HepG2 (cell line): Measurements from ENCODE around the gene HIGD1C. TPM values are rescaled to one million over a fixed set of nuclear protein-coding genes. Genes with fewer than 3 reads are reported as not detected.
A peak's percentile ranks its signal among the peaks of the same experiment; 100 is the strongest.

Experiments
- ATAC-seq: fragments of 200-7000 bp; cut with Tn5 transposase; 3 replicates; pipeline ENCODE4 v1.9.1; 2020; ENCODE audit warnings: mild to moderate bottlenecking, moderate library complexity
- BruUV-seq: library from RNA; stranded (reverse); fragments of 400-500 nt; replicated peaks from 2 replicates; lab custom pipeline; 2021; lab: Mats Ljungman, UMichigan
- CTCF ChIA-PET: fragments of 300-600 bp; formaldehyde crosslinking; extraction: SDS; loops from one replicate; lab custom pipeline; 2021; ENCODE audit warnings: low total read pairs, inconsistent platforms, low intra/inter-chr PET ratio; lab: Yijun Ruan, JAX
- POLR2A ChIA-PET: fragments of 350-600 bp; sonication (Branson Sonifier 250); formaldehyde crosslinking; loops from one replicate; lab custom pipeline; 2020; ENCODE audit warnings: antibody characterized with exemption, inconsistent platforms; lab: Yijun Ruan, JAX
- DNase-seq: peaks from one replicate; pipeline ENCODE4 v3.0.0-alpha.2; 2015; ENCODE audit warnings: low spot score
- FAIRE-seq: peaks from 3 replicates; lab custom pipeline; 2011; peaks lifted over from hg19 to GRCh38; lab: Jason Lieb, UNC
- H2AFZ ChIP-seq: one replicate; pipeline ENCODE4 v1.6.1; 2011; ENCODE audit warnings: low read length, inconsistent platforms
- H3K27ac ChIP-seq: fragments of 300-600 bp; 3 replicates; pipeline ENCODE4 v1.8.0; 2011; ENCODE audit warnings: mixed run types, mild to moderate bottlenecking, mixed read lengths, low read length, inconsistent platforms; ENCODE audit not compliant: insufficient read depth; ENCODE audit errors: extremely low read length
- H3K27me3 ChIP-seq, 2 experiments: fragments of 200-600 bp in 1 of 2; 2 replicates in 1 of 2; 3 replicates in 1 of 2; pipeline versions ENCODE4 v1.6.0 to v1.8.0; 2011; ENCODE audit warnings: low read length in 2 of 2, mild to moderate bottlenecking in 2 of 2, moderate library complexity in 2 of 2, inconsistent platforms in 1 of 2; ENCODE audit not compliant: insufficient read depth in 2 of 2, control insufficient read depth in 1 of 2
- H3K36me3 ChIP-seq, 2 experiments: fragments of 200-600 bp in 1 of 2; replicated peaks in 1 of 2; 2 replicates in 1 of 2; 3 replicates in 1 of 2; pipeline versions ENCODE4 v1.5.1 to v1.8.0; 2011; ENCODE audit warnings: low read length in 2 of 2, inconsistent platforms in 1 of 2; ENCODE audit not compliant: insufficient read depth in 2 of 2, control insufficient read depth in 1 of 2
- H3K4me1 ChIP-seq: 2 replicates; pipeline ENCODE4 v1.5.1; 2012; ENCODE audit warnings: low read length, inconsistent platforms; ENCODE audit not compliant: insufficient read depth
- H3K4me2 ChIP-seq: 2 replicates; pipeline ENCODE4 v1.6.0; 2011; ENCODE audit warnings: low read depth, low read length, inconsistent platforms
- H3K4me3 ChIP-seq, 3 experiments: fragments of 200-600 bp in 1 of 3; sonication (generic), shearing (Covaris generic) in 1 of 3; replicated peaks in 1 of 3; 2 replicates each; pipeline ENCODE4 v1.5.1; 2011 to 2016; ENCODE audit warnings: low read length in 3 of 3, inconsistent platforms in 2 of 3, low read depth in 2 of 3, mild to moderate bottlenecking in 2 of 3, control low read depth in 1 of 3, mixed read lengths in 1 of 3; ENCODE audit not compliant: insufficient read depth in 1 of 3
- H3K79me2 ChIP-seq: one replicate; pipeline ENCODE4 v1.6.1; 2011; ENCODE audit warnings: low read length, inconsistent platforms; ENCODE audit not compliant: insufficient read depth
- H3K9ac ChIP-seq: 2 replicates; pipeline ENCODE4 v1.6.0; 2011; ENCODE audit warnings: mild to moderate bottlenecking, low read depth, low read length, inconsistent platforms; ENCODE audit not compliant: insufficient read depth
- H3K9me3 ChIP-seq: 2 replicates; pipeline ENCODE4 v1.5.1; 2012; ENCODE audit warnings: mild to moderate bottlenecking, low read length
- H4K20me1 ChIP-seq: 2 replicates; pipeline ENCODE4 v1.6.0; 2011; ENCODE audit warnings: inconsistent platforms, mild to moderate bottlenecking, low read length, moderate library complexity; ENCODE audit not compliant: insufficient read depth
- FOXO1 ChIP-seq: sonication (generic); formaldehyde crosslinking; IDR thresholded peaks from 2 replicates; pipeline ENCODE4 v1.4.0; 2020; ENCODE audit warnings: missing genetic modification reagents
- IRX3 ChIP-seq: sonication (generic); formaldehyde crosslinking; IDR thresholded peaks from 2 replicates; pipeline ENCODE4 v1.8.1; 2023; ENCODE audit warnings: mild to moderate bottlenecking, low read depth, missing genetic modification reagents, borderline replicate concordance
- ZBTB1 ChIP-seq: sonication (generic); formaldehyde crosslinking; IDR thresholded peaks from 2 replicates; pipeline ENCODE4 v1.4.0; 2020; ENCODE audit warnings: missing genetic modification reagents, borderline replicate concordance
- ZBTB3 ChIP-seq: sonication (generic); formaldehyde crosslinking; IDR thresholded peaks from 2 replicates; pipeline ENCODE4 v1.4.0; 2020; ENCODE audit warnings: low read depth, mild to moderate bottlenecking, moderate library complexity, missing genetic modification reagents, borderline replicate concordance
- ZNF296 ChIP-seq: sonication (generic); formaldehyde crosslinking; conservative IDR thresholded peaks from 2 replicates; pipeline ENCODE4 v1.5.0; 2020; ENCODE audit warnings: mild to moderate bottlenecking, missing genetic modification reagents
- ZNF3 ChIP-seq: IDR thresholded peaks from 2 replicates; pipeline ENCODE4 v1.7.0; 2017; ENCODE audit warnings: inconsistent platforms
- ZNF616 ChIP-seq: sonication (generic); formaldehyde crosslinking; IDR thresholded peaks from 2 replicates; pipeline ENCODE4 v1.5.0; 2020; ENCODE audit warnings: low read depth, mild to moderate bottlenecking, missing genetic modification reagents
- ZNF782 ChIP-seq: sonication (generic); formaldehyde crosslinking; IDR thresholded peaks from 2 replicates; pipeline ENCODE4 v1.4.0; 2020; ENCODE audit warnings: missing genetic modification reagents, mild to moderate bottlenecking, borderline replicate concordance
- WGBS: methylation state at CpG from one replicate; pipeline ENCODE4 v1.1.6; 2017; ENCODE audit warnings: low lambda C conversion rate; 5-methylcytosine and 5-hydroxymethylcytosine counted together
- in situ Hi-C: cut with HindIII; loops from 2 replicates; pipeline ENCODE4 v1.10.0; 2017; ENCODE audit warnings: low pct_unique_long_range_greater_than_20kb; ENCODE audit not compliant: extremely low pct_ligation_motif_present
- intact Hi-C: fragments of 100-400 bp; cut with micrococcal nuclease; formaldehyde crosslinking; loops from one replicate; pipeline ENCODE4 v1.10.0; 2022; ENCODE audit not compliant: unreplicated experiment
- polyA plus RNA-seq, 8 experiments: library from polyadenylated mRNA; depleted of rRNA in 3 of 8; stranded (reverse) in 7 of 8; unstranded in 1 of 8; fragments of >200 nt; fragmentation: Illumina TruSeq in 4 of 8; extraction: Trizol in 4 of 8; gene quantifications; 2 replicates each; pipeline versions ENCODE4 v1.2.1 to v1.2.3, GENCODE V29; 2011 to 2016; ENCODE audit warnings: low read depth in 4 of 8, missing spikeins in 1 of 8, mixed read lengths in 1 of 8; ENCODE audit not compliant: insufficient read depth in 1 of 8
- total RNA-seq, 5 experiments: library from RNA; depleted of rRNA; stranded (reverse); fragments of >200 nt; fragmentation: Illumina TruSeq; extraction: Trizol; gene quantifications; 2 replicates each; pipeline ENCODE4 v1.2.3, GENCODE V29; 2016; ENCODE audit warnings: low read depth in 1 of 5
- TF ChIP-seq, protein P1 (sequence below): sonication (generic); formaldehyde crosslinking; IDR thresholded peaks from 2 replicates; pipeline ENCODE4 v1.4.0; 2020; ENCODE audit warnings: missing genetic modification reagents, mild to moderate bottlenecking, borderline replicate concordance
- TF ChIP-seq, protein P2 (sequence below): fragments of 450-650 bp; IDR thresholded peaks from 2 replicates; pipeline ENCODE4 v1.6.1; 2016

HIGD1C gene
- total and polyA plus RNA-seq, 2 of the 13 experiments (the other 11 are each of a cell fraction or from before 2014, with no cell fraction given): not detected

DNA sequence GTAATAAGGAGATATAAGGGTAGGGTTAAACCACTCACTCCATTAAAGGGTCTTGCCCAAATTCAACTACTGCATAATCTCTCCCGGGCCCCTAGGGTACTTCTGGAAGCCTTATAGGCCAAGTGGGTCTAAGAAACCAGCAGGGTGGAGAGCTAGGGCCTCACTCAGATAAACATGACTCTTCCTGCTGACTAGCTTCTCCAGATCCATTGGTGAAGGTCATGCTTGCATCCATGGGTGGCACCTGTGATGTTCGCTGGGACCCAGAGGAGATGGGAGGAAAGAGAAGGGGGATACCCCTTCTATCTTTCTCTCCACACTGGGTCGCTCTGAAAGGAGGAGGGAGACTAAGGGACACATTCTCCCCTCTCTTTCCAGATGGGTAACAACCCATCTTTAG is 36.1 kb upstream of the HIGD1C start:
- FAIRE-seq: no peak
- intact Hi-C loops: no loop called here
- CTCF ChIA-PET: no interaction called here

DNA sequence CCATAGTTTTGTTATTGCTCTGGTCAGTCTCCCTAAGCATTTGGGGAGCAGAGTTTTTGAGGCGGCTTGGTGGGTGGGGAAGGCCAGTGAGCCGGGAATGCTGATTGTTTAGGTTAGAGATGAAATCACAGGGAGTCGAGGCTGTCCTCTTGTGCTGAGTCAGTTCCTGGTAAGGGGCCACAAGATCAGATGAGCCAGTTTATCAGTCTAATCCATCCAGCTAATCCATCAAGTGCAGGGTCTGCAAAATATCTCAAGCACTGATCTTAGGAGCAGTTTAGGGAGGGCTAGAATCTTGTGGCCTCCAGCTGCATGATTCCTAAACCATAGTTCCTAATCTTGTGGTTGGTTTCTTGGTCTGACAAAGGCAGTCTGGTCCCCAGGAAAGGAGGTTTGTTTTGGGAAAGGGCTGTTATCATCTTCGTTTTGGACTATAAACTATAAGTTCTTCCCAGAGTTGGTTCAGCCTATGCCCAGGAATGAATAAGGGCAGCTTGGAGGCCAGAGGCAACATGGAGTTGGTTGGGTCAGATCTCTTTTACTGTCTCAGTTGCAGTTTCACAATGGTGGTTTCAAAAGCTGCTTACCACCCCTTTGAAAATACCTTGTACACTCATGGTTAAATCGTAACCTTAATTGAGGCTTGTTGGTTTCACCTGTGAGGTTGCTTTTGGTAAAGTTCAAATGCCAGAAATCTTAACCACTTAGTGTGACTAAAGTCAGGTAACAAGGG is 33.6 kb upstream of the HIGD1C start:
- Histone ChIP-seq H3K9me3 (peaks cover 23% of the 10 kb centered on the region), H3K27me3 (no peaks in the 10 kb centered on the region), H3K36me3 (no peaks in the 10 kb centered on the region), H3K79me2 (no peaks in the 10 kb centered on the region), H4K20me1 (no peaks in the 10 kb centered on the region), H3K4me2 (no peak overlapping the region), H3K27ac (no peak overlapping the region), H3K4me1 (peaks cover 23% of the 10 kb centered on the region), H3K4me3 (no peak overlapping the region), H2AFZ (no peak overlapping the region), H3K9ac (no peak overlapping the region)
- DNase-seq (no peak), FAIRE-seq (no peak), ATAC-seq (no peak)
- in situ Hi-C loops: no loop called here
- 74% methylated on average over 5 of the region's 5 CpGs for WGBS
- no TSS peak for BruUV-seq
- intact Hi-C loops: no loop called here
- CTCF ChIA-PET: no interaction called here
- TF ChIP-seq ZBTB1 (CRISPR knock-in tag) (no peak), ZNF3 (no peak), FOXO1 (CRISPR knock-in tag) (no peak), IRX3 (no peak), ZBTB3 (CRISPR knock-in tag) (no peak), ZNF782 (CRISPR knock-in tag) (no peak)
- TF ChIP-seq, protein P1, sequence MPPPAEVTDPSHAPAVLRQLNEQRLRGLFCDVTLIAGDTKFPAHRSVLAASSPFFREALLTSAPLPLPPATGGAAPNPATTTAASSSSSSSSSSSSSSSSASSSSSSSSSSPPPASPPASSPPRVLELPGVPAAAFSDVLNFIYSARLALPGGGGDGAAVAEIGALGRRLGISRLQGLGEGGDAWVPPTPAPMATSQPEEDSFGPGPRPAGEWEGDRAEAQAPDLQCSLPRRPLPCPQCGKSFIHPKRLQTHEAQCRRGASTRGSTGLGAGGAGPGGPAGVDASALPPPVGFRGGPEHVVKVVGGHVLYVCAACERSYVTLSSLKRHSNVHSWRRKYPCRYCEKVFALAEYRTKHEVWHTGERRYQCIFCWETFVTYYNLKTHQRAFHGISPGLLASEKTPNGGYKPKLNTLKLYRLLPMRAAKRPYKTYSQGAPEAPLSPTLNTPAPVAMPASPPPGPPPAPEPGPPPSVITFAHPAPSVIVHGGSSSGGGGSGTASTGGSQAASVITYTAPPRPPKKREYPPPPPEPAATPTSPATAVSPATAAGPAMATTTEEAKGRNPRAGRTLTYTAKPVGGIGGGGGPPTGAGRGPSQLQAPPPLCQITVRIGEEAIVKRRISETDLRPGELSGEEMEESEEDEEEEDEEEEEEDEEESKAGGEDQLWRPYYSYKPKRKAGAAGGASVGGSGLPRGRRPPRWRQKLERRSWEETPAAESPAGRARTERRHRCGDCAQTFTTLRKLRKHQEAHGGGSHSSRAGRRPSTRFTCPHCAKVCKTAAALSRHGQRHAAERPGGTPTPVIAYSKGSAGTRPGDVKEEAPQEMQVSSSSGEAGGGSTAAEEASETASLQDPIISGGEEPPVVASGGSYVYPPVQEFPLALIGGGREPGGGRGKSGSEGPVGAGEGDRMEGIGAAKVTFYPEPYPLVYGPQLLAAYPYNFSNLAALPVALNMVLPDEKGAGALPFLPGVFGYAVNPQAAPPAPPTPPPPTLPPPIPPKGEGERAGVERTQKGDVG (CRISPR knock-in tag): no peak
- TF ChIP-seq, protein P2, sequence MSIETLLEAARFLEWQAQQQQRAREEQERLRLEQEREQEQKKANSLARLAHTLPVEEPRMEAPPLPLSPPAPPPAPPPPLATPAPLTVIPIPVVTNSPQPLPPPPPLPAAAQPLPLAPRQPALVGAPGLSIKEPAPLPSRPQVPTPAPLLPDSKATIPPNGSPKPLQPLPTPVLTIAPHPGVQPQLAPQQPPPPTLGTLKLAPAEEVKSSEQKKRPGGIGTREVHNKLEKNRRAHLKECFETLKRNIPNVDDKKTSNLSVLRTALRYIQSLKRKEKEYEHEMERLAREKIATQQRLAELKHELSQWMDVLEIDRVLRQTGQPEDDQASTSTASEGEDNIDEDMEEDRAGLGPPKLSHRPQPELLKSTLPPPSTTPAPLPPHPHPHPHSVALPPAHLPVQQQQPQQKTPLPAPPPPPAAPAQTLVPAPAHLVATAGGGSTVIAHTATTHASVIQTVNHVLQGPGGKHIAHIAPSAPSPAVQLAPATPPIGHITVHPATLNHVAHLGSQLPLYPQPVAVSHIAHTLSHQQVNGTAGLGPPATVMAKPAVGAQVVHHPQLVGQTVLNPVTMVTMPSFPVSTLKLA: no peak
- POLR2A ChIA-PET: no interaction called here

More for the DNA sequence above, 36.1 kb upstream of the HIGD1C start:
- H3K9me3 ChIP-seq: peaks cover 34% of the 10 kb centered on the region
- H4K20me1 ChIP-seq: no peaks in the 10 kb centered on the region
- peaks cover 6% of the 10 kb centered on the region; the same call in 1 of the 2 replicates for H3K4me1 ChIP-seq
- TF ChIP-seq ZNF296: no peak
- peak; percentile 100 for TF ChIP-seq ZNF616 (CRISPR knock-in tag)
- no peak for ATAC-seq
- POLR2A ChIA-PET: interaction anchor here (0.5 kb wide), 1 partner anchor 805 kb away, joined by 3 read pairs; no protein-coding TSS in a partner anchor
- no TSS peak for BruUV-seq
- H2AFZ ChIP-seq: no peak overlapping the region
- no peak overlapping the region for H3K4me3 ChIP-seq
- no peak for DNase-seq
- H3K79me2 ChIP-seq: no peaks in the 10 kb centered on the region
- H3K4me2 ChIP-seq: no peak overlapping the region
- H3K27ac ChIP-seq: no peak overlapping the region
- in situ Hi-C loops: no loop called here
- WGBS: 0% methylated on average over 2 of the region's 3 CpGs
- no peaks in the 10 kb centered on the region for H3K27me3 ChIP-seq
- no peak overlapping the region for H3K9ac ChIP-seq
- no peaks in the 10 kb centered on the region for H3K36me3 ChIP-seq
